Stimulated activated CD8-positive, alpha-beta memory T cell treated with anti-CD3 and anti-CD28 coated beads, Interleukin-7, amount 100 ng/mL, for 24 hours (primary cell): ENCODE results near the gene MORC4.
"Not testable (repeated sequence)": the region's sequence is repeated elsewhere in the genome, so short reads cannot be mapped to it uniquely, and the experiment has no call there.

Experiments used
- DNase-seq: peaks from one replicate; pipeline ENCODE4 v3.0.0-alpha.2; 2020; ENCODE audit warnings: low read depth

The MORC4 gene

DNA sequence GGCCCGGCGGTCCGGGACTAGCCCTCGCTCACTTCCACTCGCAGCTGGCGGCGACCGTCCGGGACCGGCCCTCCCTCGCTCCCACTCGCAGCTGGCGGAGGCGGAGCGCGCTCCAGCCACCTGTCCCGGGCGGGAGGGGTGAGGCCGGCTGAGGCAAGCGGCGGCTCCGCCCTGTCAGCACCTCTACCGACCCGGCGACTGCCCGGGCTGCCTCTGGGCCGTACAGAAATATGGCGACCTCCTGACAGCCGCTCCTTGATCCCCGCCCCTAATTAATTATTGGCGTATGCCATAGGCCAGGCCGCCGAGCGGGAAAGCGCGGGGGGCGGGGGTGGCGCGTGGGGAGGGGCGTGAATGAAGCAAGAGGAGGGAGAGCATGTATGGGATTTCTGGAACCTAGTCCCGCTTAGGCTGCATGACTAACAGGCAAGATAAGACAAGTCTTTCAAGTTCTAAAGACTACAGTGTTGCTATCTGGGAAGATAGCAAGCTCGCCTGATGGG lies at the start of gene MORC4:
Gene MORC4 (minus strand): TSS at position 200 of the 503 bp plus-strand sequence. CDS start 243 bp downstream, outside the sequence.
- peak; percentile 32 for DNase-seq

DNA sequence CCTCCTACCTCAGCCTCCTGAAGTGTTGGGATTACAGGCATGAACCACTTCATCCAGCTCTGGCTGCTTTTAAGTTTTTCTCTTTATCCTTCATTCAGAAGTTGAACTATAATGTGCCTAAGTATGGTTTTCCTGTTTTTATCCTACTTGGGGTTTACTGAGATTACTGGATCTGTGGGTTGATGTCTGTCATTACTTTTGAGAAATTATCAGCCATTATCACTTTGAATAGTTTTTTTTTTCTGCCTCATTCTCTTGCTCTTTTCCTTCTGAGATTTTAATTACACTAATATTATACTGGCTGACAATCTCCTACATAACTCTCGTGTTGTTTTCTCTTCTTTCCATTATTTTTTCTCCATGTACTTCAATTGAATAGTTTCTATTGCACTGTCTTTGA lies 47.6 kb upstream of the MORC4 start:
- DNase-seq = no peak

DNA sequence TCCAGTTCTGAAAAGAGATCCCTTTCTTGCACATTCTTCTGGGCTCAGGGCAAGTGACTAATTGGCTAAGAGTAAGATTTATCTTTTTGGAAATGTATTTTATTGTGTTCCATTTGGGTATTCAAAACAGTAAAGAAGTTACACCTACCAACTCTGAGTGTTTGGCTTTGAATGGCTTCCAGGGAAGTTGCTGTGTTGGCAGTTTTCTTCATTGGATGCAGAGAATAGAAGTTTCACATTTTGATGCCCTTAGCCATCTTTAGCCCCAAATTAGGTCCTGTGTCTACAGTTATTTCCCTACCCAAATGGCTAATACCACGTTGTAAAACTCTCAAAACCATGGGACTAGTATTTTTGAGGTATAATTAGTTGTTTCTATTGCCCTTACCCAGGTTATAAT lies 29.7 kb upstream of the MORC4 start:
- DNase-seq = no peak

DNA sequence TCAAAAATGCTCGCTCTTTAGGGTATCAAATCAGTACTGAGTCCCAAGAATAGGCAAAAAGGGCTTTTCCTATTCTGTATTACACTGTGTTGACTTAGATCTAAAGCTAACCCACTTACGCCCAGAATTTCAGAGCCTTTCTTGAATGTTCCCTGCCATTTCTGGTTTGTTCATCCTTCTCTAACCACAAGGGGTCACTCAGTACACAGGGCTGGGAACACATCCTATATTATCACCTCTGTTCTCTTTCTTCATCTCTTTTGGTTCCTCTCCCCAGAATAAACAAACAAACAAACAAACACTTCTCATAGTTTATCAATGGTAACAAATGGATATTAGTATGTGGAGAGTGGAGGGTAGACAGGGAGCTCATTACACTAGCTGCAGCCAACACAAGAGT lies 25.5 kb upstream of the MORC4 start:
- no peak for DNase-seq

DNA sequence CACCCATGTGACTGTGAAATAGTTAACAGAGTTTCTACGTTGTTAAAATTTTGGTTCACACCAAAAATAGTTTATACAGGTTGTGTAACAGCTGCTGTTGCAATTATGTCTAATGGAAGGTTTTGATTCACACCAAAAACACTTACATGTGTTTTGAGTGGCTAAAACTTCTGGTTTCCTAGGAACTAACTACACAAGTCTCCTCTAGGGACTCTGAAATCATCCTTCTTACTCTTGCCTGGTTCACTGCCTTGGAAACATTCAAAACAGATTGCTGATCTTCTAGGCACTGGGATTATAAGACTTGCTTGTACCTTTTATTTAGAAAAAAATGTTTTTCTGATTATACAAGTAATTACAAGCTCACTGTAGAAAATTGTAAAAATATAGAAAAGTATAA lies 14.9 kb upstream of the MORC4 start:
- no peak for DNase-seq

DNA sequence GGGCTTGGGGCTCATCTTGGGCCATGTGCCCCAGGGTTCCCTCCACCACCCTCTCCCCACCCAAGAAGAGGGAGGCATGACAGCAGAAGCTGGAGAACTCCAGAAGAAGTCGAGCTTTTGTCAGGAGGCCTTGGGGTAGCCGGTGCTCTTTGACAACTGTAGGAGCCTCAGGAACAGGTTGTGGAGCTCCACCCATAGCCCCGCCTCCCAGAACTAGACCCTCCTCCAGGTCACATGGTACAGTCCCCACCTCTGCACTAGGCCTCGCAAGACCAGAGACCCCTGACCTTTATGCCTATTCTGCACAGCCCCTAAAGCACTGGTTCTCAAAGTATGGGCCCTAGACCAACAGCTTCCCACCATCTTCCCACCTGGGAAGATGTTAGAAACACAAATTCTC lies 8.0 kb upstream of the MORC4 start:
- no peak for DNase-seq

DNA sequence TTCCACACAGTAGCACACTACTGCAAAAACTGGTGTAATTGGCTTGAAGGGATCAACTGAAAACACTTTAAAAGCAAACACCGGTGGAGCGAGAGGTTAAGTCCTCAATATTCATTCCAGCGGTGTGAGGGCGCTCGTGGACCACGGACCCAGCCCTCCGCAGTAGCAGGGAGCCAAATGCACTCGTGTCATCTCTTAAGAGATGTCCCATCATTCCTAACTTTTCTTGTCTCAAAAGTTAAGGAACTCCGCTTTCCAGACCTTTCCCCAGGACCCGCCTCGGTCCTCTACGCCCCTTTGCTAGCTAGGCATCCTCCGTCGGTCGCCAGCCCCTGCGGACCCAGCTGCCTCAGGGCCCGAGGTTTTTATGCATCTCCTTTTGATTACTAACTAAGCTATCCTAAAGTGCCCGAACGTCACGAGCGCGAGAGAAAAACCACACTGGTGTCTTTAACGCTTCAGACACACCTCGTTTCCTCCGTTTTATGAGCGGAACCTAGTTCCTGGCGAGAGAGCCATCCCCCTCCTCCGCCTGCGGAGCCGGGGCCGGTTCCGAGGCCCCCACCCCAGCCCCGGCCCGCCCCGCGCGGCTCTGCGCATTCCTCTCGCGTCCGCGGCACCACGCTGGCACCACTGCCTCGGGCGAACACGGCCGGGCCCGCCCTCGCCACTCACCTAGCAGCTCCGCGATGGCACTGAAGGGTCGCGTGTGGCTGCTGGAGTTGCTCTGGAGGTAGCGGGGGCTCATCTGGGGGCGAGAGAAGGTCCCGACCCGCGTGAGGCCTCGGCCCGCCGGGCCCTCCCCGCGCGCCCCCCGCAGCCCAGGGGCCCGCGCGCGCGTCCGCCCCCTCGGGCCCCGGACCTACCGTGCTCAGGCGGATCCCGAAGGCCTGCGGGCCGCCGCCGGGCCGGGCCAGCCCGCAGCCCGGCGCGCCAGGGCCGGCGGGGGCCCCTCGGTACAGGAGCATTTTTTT lies 723 bp downstream of the MORC4 start:
- DNase-seq = no peak

DNA sequence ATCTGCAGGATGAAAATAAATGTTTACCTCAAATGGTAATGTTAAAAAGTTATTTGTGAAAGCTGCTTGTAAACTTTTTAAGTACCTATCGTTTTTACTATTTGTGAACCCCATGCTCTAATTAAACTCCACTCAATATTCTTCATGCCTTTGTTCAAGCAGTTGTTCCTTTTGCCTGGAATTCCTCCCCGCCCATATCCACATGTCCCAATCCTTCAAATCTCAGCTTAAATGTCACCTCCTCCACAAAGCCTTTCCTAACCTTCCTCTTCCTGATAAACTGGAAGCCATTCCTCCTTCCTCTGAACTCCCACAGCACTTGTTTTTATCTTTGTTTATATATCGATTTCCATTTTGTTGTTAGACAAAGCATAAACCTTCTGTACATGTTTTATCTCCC lies 2.4 kb downstream of the MORC4 start:
- no peak for DNase-seq

DNA sequence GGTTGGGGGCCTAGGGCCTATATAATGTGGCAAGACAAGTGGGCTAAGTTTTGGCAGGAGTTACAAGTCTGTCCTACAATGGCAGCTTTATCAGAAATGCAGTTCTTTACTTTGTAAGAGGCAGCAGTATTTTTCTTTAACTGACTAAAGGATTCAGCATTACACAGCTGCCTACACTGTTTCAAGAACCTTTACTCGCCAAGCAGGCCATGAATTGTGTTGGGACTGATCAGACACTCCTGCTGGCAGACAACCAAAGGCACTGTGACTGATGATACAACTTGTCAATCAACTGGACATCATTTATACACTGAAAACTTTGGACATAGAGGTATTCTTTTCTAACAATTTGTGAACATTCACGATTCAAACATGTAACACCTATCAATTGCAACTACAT lies 4.3 kb downstream of the MORC4 start:
- DNase-seq = no peak

DNA sequence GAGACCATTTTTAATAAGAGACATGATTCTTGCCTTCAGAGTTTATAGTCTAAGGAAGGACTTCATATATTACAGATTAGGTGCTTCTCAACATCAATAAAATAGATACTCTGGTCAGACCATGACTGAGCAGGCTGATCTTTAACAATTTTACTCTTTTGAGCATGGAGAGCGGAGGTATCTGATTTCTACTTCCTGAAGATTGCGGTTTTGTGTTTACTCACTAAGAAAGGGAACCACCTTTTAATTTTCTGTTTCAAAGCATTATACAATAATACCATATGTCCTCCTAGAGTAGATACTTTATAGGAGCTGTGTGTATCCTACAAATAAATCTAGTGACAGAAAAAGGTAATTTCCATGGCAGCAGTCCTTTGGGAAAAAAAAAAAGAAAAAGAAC lies 12.5 kb downstream of the MORC4 start:
- no peak for DNase-seq

DNA sequence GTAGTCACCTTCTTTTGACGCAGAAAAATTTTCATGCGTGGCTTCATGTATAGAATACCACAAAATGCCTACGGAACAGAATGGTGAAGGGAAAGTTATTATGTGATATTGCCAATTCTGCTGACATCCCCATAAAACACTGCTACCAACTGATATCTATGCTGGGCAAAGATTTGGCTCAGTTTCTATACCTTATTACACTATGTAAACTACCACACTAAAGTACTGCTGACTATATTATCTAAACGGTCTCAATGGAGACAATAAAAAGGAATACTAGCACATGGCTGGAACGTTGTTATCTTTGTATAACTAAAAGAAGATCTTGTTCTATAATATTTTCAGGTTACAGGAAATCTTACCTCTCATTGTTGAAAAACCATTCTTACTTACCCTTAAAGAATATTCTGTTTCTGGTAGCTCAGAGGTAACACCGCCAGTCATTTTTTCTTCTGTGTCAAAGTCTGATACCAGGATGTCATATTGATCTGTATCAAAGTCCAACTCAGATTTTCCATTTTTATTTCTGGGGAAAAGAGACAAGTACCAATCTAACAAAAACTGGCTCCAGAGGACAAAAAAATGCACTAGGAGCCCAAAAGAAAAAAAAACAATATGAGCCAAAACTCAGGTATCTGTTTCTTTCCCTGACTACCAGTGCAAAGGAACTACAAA lies 18.9 kb downstream of the MORC4 start:
- DNase-seq = no peak

DNA sequence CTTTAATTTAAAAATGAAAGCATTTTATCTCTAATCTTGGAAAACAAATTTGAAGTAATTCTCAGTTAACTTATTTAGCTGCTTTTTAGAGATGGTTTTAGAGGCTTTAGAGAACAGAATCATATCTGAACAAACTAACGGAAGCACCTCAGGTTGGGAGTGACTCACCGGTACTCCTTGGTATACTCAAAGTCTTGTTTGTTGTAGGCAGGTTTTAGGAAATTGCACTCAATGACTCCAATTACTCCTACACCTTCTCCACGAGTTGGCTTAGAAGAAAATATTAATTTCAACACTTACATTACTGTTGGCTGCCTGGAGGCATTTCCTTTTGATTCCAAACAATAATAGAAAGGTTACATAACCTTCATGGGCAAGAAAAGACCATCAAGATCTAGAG lies 23.6 kb downstream of the MORC4 start:
- DNase-seq = no peak

DNA sequence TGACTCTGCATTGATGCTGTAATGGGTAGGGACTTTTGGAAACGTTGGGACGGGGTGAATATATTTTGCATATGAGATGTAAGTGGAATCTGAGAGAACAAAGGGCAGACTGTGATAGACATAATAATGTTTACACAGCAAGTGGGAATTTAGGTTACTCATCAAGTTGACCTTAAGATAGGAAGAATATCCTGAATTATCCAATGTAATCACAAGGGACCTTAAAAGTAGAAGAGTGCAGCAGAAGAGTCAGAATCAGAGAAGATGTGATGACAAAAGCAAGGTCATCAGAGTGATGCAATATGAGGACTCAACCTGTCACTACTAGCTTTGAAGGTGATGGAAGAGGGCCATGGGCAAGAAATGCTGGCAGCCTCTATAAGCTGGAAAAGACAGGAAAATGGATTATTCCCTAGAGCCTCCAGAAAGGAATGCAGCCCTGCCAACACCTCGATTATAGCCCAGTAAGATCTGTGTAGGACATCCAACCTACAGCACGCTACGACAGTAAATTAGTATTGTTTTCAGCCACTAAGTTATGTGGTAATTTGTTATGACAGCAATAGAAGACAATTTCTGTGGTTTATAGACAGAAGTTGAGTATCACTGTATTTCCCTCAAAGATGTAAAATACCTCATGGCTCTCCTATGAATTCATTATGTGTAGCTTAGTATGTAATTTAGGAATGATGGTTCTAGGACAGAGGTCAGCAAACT lies 26.4 kb downstream of the MORC4 start:
- DNase-seq = no peak

DNA sequence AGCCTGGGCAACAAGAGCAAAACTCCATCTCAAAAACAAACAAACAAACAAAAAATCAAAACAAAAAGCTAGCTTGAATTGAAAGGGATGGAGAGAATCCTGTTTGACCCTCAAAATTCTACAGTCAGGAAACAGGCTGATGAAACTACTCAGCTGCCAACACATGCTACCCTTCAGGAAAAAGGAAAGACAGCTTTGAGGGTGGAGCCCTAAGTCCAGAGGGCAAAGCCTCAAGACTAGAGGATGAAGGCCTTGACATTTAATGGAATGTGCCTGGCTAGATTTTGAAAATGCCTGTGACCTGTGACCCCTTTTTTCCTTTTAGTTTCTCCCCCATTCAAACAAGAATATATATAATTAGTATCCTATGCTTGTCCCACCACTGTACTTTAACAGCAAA lies 27.1 kb downstream of the MORC4 start:
- no peak for DNase-seq

DNA sequence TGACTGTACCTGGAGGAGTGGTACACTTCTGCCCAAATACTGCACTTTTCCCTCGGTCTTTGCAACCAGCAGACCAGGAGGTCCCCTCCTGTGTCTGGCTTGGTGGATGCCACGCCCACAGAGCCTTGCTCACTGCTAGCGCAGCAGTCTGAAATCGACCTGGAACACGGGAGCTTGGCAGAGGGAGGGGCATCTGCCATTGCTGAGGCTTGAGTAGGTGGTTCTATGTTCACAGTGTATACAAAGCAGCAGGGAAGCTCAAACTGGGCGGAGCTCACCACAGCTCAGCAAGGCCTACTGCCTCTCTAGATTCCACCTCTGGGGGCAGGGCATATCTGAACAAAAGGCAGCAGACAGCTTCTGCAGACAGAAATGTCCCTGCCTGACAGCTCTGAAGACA lies 33.5 kb downstream of the MORC4 start:
- not testable (repeated sequence) for DNase-seq

DNA sequence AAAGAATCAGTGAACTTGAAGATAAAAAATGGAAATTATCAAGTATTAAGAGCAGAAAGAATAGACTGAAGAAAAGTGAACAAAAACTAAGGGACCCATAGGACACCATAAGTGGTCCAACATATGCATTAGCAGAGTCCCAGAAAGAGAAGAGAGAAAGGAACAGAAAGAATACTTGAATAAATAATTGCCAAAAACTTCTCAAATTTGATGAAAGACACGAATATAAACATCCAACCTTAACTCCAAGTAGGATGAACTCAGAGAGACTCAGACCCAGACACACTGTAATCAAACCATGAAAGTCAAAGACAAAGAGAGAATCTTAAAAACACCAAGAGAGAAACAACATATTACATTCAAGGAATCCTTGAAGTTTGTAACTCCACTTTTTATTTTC lies 35.7 kb downstream of the MORC4 start:
- DNase-seq = no peak

DNA sequence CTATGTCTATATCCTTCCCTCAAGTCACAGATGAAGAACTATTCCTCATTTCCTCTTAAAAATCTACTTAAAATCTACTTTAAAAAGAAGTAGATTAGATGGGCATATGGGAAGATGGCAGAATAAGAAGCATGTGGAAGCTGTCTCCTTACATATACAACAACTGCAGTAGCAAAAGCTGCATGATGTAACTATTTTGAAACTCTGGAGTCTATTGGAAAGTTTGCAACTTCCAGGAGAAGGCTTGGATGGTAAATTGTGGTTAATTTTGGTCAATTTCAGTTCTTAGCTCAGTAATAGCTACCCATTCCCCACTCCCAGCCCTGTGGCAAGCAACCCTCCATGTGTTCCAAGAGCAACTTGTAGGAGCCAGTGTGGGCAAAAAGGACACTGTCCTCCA lies 36.9 kb downstream of the MORC4 start:
- DNase-seq = no peak

DNA sequence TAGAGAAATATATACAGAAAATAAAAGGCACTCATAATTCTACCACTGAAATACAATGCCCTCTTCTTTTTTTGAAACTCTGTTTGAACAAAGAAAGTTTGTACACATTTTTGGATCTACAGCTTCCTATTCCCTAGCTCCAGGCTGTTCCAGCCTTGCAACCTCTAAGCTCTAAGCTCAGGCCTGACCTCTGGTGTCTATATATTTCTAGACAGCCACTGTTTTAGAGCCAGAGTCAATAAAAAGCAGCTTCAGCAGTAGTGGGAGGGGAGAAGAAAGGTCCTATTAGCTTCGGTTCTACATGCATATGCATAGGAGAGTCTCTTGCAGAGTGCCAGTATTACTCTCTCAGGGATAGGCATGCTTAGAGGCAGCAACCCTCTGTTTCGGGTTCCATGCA lies 40.1 kb downstream of the MORC4 start:
- DNase-seq = no peak

DNA sequence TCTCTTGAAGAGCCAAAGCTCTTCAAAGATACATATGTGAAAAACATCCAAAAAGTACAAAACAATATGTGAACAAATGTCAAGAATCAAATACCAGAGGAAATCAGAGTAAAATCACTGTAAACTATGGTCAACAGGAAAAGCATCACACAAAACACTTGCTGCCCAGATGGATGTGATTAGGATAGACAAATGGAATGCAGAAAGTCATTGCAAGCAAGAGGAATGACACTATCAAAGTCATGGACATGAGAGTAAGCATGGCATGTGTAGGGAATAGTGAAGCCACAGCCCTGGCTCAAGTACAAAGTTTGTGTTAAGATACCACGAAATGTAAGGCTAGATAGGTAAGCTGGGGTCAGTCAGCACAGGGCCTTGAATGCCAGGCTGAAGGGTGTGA lies 42.2 kb downstream of the MORC4 start:
- no peak for DNase-seq

DNA sequence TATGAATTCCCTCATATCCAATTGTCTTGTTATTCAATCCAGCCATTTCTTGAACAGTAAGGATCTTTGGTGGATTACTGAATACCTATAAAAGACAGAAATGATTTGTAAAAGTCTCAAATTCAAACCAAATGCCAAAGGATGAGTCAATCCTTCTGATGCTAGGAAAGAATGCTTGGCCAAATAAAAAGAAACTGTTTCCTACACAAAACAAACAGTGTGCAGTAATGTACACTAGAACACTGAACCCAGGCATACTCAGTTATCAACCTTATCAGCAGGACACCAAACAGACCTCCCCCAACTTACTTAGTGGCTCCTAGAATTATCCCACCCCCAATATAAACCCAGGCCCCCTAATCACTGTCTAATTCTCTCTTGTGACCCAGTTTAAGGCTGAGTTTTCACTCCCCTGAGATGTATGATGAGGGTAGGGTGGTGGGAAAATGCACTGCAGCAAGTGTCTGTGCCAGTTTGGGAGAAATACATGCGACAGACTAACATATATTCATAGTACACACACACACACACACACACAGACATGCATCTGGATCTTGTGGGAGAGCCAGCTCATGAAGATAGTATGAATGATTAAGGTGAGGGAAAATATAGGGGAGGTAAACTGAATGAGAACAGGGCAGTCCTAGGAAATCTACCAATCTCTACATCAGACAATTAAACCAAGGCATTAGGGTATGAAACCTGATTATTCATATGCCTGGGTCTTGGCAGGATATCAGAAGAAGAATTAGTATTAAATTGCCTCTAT lies 44.8 kb downstream of the MORC4 start:
- DNase-seq = no peak

DNA sequence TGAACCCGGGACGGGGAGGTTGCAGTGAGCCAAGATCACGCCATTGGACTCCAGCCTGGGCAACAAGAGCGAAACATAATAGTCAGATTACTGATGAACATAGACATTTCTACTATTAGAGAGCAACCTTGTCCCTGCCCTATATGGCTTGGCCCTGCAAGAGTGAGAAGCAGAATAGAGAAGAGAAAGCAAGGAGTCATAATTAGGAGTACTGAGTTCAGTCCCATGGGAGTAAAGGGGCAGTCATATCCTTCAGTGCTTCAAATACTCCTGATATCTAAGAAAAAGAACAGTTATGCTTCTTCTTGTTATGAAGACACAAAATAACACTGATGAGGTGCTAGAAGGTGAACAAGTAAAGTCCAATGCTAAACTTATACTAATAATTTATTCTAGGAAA lies 46.0 kb downstream of the MORC4 start:
- DNase-seq = no peak

DNA sequence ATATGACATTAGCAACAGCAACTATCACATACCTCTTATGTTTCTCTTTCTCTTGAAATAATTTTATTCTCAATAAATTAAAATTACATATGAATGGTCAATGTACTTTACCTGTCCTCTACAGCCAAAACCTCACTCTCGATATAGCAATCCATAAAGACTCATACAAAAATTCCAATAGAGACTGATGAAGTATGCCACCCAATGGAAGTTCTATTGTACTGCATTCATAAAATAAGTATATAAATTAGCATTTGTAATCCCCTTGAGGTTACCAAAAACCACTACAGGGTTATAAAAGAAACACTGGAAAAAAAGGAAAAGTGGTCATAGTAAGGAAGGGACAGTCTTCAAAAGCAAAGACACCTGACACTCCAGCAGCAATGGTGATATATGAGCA lies 47.0 kb downstream of the MORC4 start:
- DNase-seq = no peak
